HEK293 (cell line): ENCODE data around the gene OR10G2.

Source experiments
- CTCF ChIA-PET: fragments of 350-600 bp; formaldehyde crosslinking; extraction: SDS; loops from one replicate; lab custom pipeline; 2021; ENCODE audit warnings: antibody characterized with exemption; lab: Yijun Ruan, JAX
- POLR2A ChIA-PET: fragments of 300-600 bp; formaldehyde crosslinking; extraction: SDS; loops from one replicate; lab custom pipeline; 2020; ENCODE audit warnings: antibody characterized with exemption, inconsistent platforms; lab: Yijun Ruan, JAX
- H3K27ac ChIP-seq: fragments of 200-500 bp; sonication (Bioruptor generic); 2 replicates; pipeline ENCODE4 v1.5.1; 2014; ENCODE audit warnings: low read depth, low read length, control low read depth, inconsistent platforms; ENCODE audit errors: extremely low read depth
- H3K36me3 ChIP-seq, 2 experiments: fragments of 200-500 bp in 1 of 2; sonication (Bioruptor generic) in 1 of 2; 1 replicate in 1 of 2; 2 replicates in 1 of 2; pipeline ENCODE4 v1.5.1; 2014 to 2017; ENCODE audit warnings: inconsistent platforms in 2 of 2, low read length in 2 of 2; ENCODE audit not compliant: control insufficient read depth in 2 of 2, insufficient read depth in 1 of 2
- H3K4me1 ChIP-seq: fragments of 200-500 bp; sonication (Bioruptor generic); 2 replicates; pipeline ENCODE4 v1.5.1; 2014; ENCODE audit warnings: mild to moderate bottlenecking, low read length, inconsistent platforms; ENCODE audit not compliant: control insufficient read depth, insufficient read depth
- H3K4me3 ChIP-seq: 2 replicates; pipeline ENCODE4 v1.5.1; 2011; ENCODE audit warnings: low read depth, mild to moderate bottlenecking, control low read depth, low read length, moderate library complexity
- H3K9me3 ChIP-seq: fragments of 200-500 bp; sonication (Bioruptor generic); 2 replicates; pipeline ENCODE4 v1.5.1; 2014; ENCODE audit warnings: low read depth, low read length, inconsistent platforms; ENCODE audit not compliant: control insufficient read depth, insufficient read depth
- CTCF ChIP-seq: fragments of 450-650 bp; formaldehyde crosslinking; IDR thresholded peaks from 2 replicates; pipeline ENCODE4 v1.5.1; 2016; ENCODE audit warnings: missing biosample characterization, missing genetic modification characterization
- EGR2 ChIP-seq: fragments of 450-650 bp; formaldehyde crosslinking; IDR thresholded peaks from 2 replicates; pipeline ENCODE4 v1.5.1; 2016; ENCODE audit warnings: low read depth, missing biosample characterization, missing genetic modification characterization
- TCF7L2 ChIP-seq: IDR thresholded peaks from 2 replicates; pipeline ENCODE4 v1.6.1; 2011; ENCODE audit warnings: low read depth, mild to moderate bottlenecking, inconsistent platforms, low read length, moderate library complexity, borderline replicate concordance
- ZBTB10 ChIP-seq: fragments of 450-650 bp; formaldehyde crosslinking; IDR thresholded peaks from 2 replicates; pipeline ENCODE4 v1.5.1; 2016; ENCODE audit warnings: missing biosample characterization, missing genetic modification characterization
- ZBTB21 ChIP-seq: fragments of 450-650 bp; formaldehyde crosslinking; IDR thresholded peaks from 2 replicates; pipeline ENCODE4 v1.5.1; 2017; ENCODE audit warnings: missing biosample characterization, missing genetic modification characterization
- ZNF2 ChIP-seq: fragments of 450-650 bp; formaldehyde crosslinking; IDR thresholded peaks from 2 replicates; pipeline ENCODE4 v1.5.1; 2016; ENCODE audit warnings: missing biosample characterization, missing genetic modification characterization
- ZNF202 ChIP-seq: fragments of 450-650 bp; formaldehyde crosslinking; IDR thresholded peaks from 2 replicates; pipeline ENCODE4 v1.5.1; 2016; ENCODE audit warnings: missing biosample characterization, missing genetic modification characterization, borderline replicate concordance
- ZNF292 ChIP-seq: fragments of 450-650 bp; formaldehyde crosslinking; IDR thresholded peaks from 2 replicates; pipeline ENCODE4 v1.5.1; 2016; ENCODE audit warnings: low read depth, missing biosample characterization, missing genetic modification characterization, borderline replicate concordance
- ZNF398 ChIP-seq: fragments of 450-650 bp; formaldehyde crosslinking; IDR thresholded peaks from 2 replicates; pipeline ENCODE4 v1.5.1; 2017; ENCODE audit warnings: missing biosample characterization, missing genetic modification characterization
- ZNF692 ChIP-seq: fragments of 450-650 bp; formaldehyde crosslinking; IDR thresholded peaks from 2 replicates; pipeline ENCODE4 v1.5.1; 2016; ENCODE audit warnings: missing biosample characterization, missing genetic modification characterization
- ZNF768 ChIP-seq: fragments of 450-650 bp; formaldehyde crosslinking; IDR thresholded peaks from 2 replicates; pipeline ENCODE4 v1.5.1; 2018; ENCODE audit warnings: missing biosample characterization, mild to moderate bottlenecking, missing genetic modification characterization
- ZNF776 ChIP-seq: fragments of 450-650 bp; formaldehyde crosslinking; IDR thresholded peaks from 2 replicates; pipeline ENCODE4 v1.5.0; 2017; ENCODE audit warnings: missing biosample characterization, missing genetic modification characterization, borderline replicate concordance
- ZNF777 ChIP-seq: fragments of 450-650 bp; formaldehyde crosslinking; IDR thresholded peaks from 2 replicates; pipeline ENCODE4 v1.5.1; 2017; ENCODE audit warnings: missing biosample characterization, missing genetic modification characterization, borderline replicate concordance
- ZNF791 ChIP-seq: fragments of 450-650 bp; formaldehyde crosslinking; IDR thresholded peaks from 2 replicates; pipeline ENCODE4 v1.5.1; 2016; ENCODE audit warnings: missing biosample characterization, missing genetic modification characterization
- ZSCAN16 ChIP-seq: fragments of 450-650 bp; formaldehyde crosslinking; IDR thresholded peaks from 2 replicates; pipeline ENCODE4 v1.5.1; 2016; ENCODE audit warnings: missing biosample characterization, missing genetic modification characterization
- ZXDB ChIP-seq: fragments of 450-650 bp; formaldehyde crosslinking; IDR thresholded peaks from 2 replicates; pipeline ENCODE4 v1.5.1; 2016; ENCODE audit warnings: missing biosample characterization, missing genetic modification characterization
- TF ChIP-seq, protein P1 (sequence below): fragments of 450-650 bp; formaldehyde crosslinking; IDR thresholded peaks from 2 replicates; pipeline ENCODE4 v1.5.1; 2016; ENCODE audit warnings: missing biosample characterization, missing genetic modification characterization, borderline replicate concordance
- TF ChIP-seq, protein P2 (sequence below): fragments of 450-650 bp; formaldehyde crosslinking; IDR thresholded peaks from 2 replicates; pipeline ENCODE4 v1.5.1; 2017; ENCODE audit warnings: missing biosample characterization, missing genetic modification characterization
- TF ChIP-seq, protein P3 (sequence below): fragments of 450-650 bp; formaldehyde crosslinking; IDR thresholded peaks from 2 replicates; pipeline ENCODE4 v1.5.1; 2016; ENCODE audit warnings: missing biosample characterization, missing genetic modification characterization, borderline replicate concordance

Gene OR10G2

GRCh38 chr14:21634840-21635239, at the start of gene OR10G2:
TSS of gene OR10G2 (minus strand) at chr14:21634940. CDS start at chr14:21634842, 98 bp downstream.
- Histone ChIP-seq H3K27ac (no peak within 1 kb of the TSS), H3K9me3 (no peaks in the 10 kb centered on the region), H3K4me1 (no peaks in the 10 kb centered on the region), H3K36me3 (no peaks in the 10 kb centered on the region), H3K4me3 (no peak within 1 kb of the TSS)
- CTCF ChIA-PET: no interaction called here
- POLR2A ChIA-PET: no interaction called here
- TF ChIP-seq, protein P1, sequence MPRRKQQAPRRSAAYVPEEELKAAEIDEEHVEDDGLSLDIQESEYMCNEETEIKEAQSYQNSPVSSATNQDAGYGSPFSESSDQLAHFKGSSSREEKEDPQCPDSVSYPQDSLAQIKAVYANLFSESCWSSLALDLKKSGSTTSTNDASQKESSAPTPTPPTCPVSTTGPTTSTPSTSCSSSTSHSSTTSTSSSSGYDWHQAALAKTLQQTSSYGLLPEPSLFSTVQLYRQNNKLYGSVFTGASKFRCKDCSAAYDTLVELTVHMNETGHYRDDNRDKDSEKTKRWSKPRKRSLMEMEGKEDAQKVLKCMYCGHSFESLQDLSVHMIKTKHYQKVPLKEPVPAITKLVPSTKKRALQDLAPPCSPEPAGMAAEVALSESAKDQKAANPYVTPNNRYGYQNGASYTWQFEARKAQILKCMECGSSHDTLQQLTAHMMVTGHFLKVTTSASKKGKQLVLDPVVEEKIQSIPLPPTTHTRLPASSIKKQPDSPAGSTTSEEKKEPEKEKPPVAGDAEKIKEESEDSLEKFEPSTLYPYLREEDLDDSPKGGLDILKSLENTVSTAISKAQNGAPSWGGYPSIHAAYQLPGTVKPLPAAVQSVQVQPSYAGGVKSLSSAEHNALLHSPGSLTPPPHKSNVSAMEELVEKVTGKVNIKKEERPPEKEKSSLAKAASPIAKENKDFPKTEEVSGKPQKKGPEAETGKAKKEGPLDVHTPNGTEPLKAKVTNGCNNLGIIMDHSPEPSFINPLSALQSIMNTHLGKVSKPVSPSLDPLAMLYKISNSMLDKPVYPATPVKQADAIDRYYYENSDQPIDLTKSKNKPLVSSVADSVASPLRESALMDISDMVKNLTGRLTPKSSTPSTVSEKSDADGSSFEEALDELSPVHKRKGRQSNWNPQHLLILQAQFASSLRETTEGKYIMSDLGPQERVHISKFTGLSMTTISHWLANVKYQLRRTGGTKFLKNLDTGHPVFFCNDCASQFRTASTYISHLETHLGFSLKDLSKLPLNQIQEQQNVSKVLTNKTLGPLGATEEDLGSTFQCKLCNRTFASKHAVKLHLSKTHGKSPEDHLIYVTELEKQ (tag by site-specific recombination): no peak
- no peak for TF ChIP-seq ZNF2
- no peak for TF ChIP-seq CTCF
- no peak for TF ChIP-seq ZNF398 (tag by site-specific recombination)
- no peak for TF ChIP-seq ZNF776 (tag by site-specific recombination)
- TF ChIP-seq ZNF777: no peak
- no peak for TF ChIP-seq EGR2
- no peak for TF ChIP-seq ZBTB21 (tag by site-specific recombination)
- TF ChIP-seq TCF7L2: no peak
- TF ChIP-seq, protein P2, sequence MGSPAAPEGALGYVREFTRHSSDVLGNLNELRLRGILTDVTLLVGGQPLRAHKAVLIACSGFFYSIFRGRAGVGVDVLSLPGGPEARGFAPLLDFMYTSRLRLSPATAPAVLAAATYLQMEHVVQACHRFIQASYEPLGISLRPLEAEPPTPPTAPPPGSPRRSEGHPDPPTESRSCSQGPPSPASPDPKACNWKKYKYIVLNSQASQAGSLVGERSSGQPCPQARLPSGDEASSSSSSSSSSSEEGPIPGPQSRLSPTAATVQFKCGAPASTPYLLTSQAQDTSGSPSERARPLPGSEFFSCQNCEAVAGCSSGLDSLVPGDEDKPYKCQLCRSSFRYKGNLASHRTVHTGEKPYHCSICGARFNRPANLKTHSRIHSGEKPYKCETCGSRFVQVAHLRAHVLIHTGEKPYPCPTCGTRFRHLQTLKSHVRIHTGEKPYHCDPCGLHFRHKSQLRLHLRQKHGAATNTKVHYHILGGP: no peak
- TF ChIP-seq ZBTB10: no peak
- no peak for TF ChIP-seq ZNF692
- no peak for TF ChIP-seq ZNF791 (tag by site-specific recombination)
- TF ChIP-seq ZNF202 (tag by site-specific recombination): no peak
- TF ChIP-seq, protein P3, sequence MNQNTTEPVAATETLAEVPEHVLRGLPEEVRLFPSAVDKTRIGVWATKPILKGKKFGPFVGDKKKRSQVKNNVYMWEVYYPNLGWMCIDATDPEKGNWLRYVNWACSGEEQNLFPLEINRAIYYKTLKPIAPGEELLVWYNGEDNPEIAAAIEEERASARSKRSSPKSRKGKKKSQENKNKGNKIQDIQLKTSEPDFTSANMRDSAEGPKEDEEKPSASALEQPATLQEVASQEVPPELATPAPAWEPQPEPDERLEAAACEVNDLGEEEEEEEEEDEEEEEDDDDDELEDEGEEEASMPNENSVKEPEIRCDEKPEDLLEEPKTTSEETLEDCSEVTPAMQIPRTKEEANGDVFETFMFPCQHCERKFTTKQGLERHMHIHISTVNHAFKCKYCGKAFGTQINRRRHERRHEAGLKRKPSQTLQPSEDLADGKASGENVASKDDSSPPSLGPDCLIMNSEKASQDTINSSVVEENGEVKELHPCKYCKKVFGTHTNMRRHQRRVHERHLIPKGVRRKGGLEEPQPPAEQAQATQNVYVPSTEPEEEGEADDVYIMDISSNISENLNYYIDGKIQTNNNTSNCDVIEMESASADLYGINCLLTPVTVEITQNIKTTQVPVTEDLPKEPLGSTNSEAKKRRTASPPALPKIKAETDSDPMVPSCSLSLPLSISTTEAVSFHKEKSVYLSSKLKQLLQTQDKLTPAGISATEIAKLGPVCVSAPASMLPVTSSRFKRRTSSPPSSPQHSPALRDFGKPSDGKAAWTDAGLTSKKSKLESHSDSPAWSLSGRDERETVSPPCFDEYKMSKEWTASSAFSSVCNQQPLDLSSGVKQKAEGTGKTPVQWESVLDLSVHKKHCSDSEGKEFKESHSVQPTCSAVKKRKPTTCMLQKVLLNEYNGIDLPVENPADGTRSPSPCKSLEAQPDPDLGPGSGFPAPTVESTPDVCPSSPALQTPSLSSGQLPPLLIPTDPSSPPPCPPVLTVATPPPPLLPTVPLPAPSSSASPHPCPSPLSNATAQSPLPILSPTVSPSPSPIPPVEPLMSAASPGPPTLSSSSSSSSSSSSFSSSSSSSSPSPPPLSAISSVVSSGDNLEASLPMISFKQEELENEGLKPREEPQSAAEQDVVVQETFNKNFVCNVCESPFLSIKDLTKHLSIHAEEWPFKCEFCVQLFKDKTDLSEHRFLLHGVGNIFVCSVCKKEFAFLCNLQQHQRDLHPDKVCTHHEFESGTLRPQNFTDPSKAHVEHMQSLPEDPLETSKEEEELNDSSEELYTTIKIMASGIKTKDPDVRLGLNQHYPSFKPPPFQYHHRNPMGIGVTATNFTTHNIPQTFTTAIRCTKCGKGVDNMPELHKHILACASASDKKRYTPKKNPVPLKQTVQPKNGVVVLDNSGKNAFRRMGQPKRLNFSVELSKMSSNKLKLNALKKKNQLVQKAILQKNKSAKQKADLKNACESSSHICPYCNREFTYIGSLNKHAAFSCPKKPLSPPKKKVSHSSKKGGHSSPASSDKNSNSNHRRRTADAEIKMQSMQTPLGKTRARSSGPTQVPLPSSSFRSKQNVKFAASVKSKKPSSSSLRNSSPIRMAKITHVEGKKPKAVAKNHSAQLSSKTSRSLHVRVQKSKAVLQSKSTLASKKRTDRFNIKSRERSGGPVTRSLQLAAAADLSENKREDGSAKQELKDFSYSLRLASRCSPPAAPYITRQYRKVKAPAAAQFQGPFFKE (tag by site-specific recombination): no peak
- TF ChIP-seq ZXDB: no peak
- TF ChIP-seq ZSCAN16 (tag by site-specific recombination): no peak
- no peak for TF ChIP-seq ZNF768 (tag by site-specific recombination)
- TF ChIP-seq ZNF292 (tag by site-specific recombination): no peak
